GDM1 (cell line): ENCODE measurements around the gene MYH9.
"Not testable (repeated sequence)": the region's sequence is repeated elsewhere in the genome, so short reads cannot be mapped to it uniquely, and the experiment has no call there.

ENCODE experiments used
- DNase-seq: peaks from one replicate; lab custom pipeline; 2025; lab: John Stamatoyannopoulos, UW

Gene MYH9

DNA sequence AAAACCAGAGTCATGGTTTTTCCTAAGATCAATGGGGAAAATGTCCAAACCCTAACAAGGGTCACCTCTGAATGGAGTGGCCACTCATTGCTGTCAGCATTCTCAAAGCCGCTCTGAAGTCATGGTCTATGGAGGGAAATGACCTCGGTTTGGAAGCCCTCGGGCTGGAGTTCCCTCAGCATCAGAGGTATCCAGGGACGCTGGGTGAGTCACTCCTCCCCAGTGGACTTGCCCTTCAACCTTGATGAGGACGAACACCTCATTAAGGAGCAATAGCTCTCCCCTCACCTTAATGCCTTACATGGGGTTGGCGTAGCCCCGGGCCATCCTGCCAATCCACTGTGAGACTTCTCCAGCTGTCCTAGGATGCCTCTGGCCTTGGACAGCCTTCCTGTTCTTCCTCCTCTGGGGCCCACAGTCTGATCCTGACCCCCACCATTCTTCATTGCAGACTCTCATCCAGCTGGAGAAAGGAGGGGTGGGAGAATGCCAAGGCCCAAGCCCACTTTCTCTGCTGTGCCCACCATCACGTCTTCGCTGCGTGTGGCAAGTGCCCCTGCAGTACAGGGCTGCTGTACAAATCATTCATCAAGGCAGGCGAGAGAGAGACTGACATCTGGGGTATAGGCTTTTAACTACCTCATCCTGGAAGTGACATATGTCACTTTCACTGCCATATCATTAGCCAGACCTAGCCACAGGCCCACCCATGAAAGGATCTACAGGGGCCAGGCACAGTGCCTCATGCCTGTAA lies 25.4 kb upstream of the MYH9 start:
- no peak for DNase-seq

DNA sequence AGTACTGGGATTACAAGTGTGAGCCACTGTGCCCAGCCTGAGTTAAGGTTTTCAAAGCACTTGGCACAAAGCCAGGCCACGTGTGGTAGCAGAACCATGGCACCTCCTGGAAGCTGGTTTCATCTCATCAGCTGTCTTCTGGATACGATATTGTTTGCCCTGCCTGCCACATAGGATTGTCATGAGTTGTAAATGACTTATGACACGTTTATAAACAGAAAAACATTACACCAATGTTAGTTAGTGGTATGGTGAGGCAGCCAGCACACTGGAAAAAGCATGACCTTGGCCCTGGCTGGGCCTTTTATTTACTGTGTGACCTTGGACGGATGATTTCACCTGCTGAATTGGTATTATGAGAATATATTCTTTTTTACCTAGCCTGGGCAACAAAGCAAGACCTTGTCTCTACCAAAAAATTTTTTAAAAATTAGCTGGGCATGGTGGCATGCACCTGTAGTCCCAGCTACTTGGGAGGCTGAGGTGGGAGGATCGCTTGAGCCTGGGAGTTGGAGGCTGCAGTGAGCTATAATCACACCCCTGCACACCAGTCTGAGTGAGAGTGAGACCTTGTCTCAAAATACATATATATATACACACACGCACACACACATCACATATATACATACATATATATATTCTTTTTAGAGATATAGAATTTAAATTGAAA lies 24.0 kb upstream of the MYH9 start:
- no peak for DNase-seq

DNA sequence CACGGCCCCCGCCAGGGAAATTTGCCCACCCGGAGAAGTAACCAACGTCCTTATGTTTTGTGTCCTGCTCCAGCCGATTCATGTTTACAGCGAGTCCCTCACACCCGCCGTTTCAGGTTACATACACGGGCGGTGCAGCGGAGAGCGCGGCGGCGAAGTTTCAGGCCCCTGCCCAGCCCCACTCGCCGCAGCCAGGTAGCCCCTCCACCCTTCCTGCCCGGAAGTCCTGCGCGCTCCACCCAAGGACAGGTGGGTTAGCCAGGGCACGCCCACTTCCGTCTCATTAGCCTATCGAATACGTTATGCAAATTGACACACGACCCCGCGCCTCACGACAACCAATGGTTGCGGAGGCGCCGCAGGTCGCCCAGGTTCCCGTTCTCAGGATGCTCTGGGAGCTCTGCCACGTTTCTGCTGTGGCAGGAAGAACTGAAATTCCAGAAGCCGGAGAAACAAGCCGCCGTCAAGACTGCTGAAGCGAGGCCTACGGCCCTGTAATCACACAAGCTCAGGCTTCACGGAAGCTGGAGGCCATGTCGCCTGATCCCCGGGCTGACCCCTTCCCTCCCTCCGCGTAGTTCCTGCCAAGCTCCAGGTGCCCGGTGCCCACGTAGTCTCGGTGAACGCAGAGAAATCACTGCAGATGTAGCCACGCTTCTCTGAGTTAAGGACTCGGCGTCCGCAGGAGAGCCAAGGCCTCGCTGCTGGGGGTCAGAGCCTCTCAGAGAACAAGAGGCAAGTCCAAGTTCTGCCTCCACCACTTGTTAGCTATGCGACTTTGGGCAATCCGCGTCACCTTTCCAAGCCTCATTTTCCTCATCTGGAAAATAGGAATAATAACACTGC lies 22.4 kb upstream of the MYH9 start:
- DNase-seq: no peak

DNA sequence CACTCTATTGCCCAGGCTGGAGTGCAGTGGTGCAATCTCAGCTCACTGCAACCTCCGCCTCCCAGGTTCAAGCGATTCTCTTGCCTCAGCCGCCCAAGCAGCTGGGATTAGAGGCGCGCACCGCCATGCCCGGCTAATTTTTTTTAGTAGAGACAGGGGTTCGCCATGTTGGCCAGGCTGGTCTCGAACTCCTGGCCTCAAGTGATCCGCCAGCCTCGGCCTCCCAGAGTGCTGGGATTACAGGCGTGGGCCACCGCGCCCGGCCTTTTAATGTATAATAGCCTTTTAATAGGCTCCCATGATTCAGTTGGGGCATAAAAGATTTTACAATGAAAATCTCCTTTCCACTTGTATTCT lies 21.8 kb upstream of the MYH9 start:
- DNase-seq: not testable (repeated sequence)

DNA sequence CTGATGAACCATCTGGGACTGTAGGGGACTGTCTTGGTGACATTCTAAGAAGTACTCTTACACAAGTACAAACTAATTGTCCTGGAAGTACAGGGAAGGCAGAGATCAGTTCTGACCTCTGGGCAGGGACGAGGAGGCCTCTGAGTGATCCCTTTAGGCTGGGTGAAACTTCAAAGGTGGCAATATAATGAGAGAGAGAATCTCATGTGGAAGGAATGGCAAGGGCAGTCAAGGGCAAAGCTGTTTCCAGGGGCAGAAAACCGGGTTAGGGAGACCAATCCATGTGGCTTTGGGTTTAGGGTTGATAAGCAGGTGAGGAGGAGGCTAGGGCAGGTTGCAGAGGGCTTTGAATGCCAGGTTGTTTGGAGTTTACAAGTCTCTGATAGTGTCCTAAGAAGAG lies 21.3 kb upstream of the MYH9 start:
- no peak for DNase-seq

DNA sequence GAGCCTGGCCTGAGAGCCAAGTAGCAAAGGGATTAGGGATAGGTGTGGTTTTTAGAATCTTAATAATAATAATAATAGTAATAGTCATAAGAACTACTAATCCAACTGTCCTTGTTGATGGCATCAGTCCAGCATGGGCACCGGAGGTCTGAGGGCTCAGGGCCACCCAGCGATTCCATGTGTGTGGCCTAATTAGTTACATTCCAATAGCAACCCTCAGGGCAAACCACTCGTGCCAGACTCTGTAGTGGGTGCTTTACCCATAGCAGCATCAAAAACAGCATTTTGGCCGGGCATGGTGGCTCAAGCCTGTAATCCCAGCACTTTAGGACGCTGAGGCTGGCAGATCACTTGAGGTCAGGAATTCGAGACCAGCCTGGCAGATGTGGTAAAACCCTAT lies 19.0 kb upstream of the MYH9 start:
- DNase-seq: no peak

DNA sequence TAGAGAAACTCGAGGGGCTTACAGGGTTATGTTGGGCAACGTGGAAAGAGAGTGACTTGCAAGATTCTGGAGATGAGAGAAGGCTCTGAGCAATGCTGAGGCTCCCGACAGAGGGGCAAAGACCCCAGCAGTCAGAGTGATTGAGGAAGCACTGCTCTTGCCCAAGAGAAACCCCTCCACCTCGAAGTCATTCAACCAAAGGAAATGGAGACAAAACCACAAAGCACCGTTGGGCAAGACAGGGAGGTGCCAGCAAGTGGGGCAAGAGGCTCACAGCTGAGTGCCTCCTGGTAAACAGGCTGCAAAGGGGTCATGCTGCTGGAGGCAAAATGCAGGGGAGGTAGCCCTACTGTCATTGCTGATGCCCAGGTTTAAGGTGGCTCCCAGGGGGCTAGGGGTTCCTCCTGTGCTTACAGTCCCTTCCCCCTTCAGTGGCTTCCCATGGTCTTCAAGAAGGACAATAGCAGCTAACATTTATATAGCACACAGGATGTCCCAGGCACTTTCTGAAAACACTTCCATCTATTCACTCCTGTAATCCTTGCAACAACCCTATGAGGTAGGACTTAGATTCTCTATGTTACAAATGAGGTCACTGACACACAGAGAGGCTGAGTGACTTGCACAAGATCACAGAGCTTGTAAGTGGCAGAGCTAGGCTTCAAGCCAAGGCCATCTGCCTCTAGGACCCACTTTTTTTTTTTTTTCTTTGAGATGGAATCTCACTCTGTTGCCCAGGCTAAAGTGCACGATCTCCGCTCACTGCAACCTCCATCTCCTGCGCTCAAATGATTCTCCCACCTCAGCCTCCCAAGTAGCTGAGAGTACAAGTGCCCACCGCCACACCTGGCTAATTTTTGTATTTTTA lies 18.1 kb upstream of the MYH9 start:
- DNase-seq: peak; percentile 85

DNA sequence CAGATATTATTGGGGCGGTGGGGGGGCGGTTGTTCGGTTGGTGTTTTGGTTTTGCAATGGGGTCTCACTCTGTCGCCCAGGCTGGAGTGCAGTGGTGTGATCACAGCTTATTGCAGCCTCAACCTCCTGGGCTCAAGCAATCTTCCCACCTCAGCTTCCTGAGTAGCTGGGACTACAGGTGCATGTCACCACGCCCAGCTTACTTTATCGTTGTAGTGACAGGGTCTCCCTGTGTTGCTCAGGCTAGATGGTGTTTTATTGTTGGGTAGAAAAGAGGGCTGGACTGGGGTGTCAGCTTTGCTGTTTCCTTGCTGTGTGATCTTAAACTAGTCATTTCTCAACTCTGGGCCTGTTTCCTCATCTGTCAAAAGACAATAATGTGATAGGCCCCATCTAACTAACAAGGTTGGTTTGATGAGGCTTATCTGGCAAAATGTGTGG lies 17.5 kb upstream of the MYH9 start:
- DNase-seq: no peak

DNA sequence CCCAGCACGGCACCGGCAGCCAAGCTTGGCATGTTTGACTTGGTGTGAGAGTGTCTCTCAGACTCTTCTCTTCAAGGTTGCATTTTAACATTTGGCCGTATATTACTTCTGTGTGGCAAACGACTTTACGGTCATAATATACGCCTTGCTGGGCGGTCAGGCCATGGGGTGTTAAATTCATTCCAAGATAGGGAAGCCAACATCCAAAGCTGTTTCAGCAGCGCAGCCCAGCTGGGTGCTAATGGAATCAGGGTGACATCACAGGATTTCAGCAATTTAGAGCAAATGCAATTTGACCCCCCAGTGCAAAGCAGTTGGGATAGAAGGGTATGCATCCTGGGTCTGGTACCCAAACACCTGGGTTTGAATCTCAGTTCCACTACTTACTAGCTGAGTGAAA lies 16.7 kb upstream of the MYH9 start:
- no peak for DNase-seq

DNA sequence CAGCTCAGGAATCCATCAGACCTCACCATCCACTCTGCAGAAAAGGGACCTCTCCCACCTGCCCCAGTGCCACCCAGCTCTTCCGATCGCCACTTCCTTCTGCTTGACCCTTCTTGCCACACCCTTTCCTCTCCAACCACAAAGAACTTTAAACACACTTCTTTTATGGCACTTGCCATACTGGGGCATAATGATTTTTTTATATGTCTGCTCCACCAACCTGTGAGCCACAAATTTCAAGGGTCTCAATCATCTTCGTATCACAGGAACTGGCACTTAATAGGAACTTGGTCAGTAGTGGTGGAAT lies 11.7 kb upstream of the MYH9 start:
- no peak for DNase-seq

DNA sequence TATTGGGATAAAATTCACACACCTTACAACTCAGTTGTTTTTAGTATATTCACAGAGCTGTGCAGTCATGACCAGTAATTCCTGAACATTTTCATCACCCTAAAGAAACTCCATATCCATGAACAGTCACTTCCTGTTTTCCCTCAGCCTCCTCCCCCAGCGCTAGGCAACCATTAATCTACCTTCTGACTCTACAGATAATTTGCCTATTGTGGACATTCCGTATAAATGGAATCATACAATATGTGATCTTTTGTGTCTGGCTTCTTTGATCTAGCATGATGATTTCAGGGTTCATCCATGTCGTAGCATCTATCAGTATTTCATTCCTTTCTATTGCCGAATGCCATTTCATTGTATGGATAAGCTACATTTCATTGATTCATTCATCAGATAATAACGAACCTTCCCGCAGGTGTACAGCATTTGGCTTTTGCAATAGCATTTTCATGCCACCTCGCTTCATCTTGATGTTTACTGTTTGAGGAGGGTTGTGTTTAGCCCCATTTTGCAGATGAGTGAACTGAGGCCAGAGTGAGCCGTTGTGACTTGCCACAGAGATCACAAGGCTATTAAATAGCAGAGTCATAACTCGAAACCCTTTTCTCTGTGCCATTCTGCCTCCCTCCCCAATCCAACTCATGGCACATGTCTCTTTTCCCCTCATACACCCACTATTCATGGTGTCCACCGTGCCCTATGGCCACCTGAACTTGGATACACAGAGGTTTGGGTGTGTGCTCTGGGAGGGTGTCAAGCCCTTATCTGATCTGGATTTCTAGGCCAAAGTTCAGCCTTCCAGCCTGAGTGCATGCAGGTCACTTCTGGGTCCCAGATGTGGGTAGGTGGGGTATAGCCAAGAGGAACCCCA lies 11.1 kb upstream of the MYH9 start:
- no peak for DNase-seq

DNA sequence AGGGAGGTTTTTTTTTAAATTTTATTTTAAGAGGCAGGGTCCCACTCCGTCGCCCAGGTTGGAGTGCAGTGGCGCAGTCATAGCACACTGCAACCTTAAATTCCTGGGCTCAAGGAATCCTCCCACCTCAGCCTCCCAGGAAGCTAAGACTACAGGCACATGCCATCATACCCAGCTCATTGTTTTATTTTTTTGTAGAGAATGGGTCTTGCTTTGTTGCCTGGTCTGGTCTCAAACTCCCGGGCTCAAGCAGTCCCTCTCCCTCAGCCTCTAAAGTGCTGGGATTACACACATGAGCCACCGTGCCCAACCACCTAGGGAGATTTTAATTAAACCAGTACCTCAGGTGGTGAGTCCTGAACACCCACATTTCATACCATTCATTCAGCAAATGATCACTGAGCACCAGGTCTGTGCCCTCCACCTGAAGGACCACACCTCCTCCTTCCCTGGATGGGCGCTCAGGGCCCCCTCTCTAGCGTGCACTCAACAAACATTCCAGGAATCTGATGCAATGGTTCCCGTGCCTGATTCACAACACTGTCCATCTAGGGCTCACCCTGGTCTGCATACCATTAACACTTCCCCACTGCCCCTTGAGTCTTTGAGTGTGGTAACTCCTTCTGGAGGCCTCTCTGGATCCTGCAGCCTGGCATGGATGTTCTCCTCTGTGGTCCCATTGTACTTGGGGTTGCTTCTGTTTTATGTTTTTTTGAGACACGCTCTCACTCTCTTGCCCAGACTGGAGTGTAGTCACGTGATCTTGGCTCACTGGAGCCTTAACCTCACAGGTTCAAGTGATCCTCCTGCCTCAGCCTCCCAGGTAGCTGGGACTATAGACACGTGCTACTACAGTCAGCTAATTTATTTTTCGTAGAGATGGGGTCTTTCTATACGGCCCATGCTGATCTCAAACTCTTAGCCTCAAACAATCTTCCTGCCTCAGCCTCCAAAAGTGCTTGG lies 9.6 kb upstream of the MYH9 start:
- no peak for DNase-seq

DNA sequence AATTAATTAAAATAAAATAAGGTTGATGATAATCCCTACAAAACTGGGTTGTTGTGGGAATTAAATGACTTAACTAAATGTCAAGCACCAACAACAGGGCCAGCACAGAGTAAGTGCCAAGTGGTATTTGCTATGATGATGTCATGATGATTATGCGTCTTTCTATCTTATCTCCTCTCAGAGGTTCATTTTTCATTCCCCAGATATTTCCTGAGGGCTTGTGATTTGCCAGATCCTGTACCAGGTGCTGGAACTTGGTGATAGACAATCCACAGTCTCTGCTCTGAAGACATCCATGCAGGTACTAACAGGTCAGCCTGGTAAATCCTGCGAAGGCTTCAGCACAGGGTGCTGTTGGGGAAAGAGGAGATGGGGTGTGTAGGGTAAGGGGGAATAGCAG lies 8.1 kb upstream of the MYH9 start:
- no peak for DNase-seq

DNA sequence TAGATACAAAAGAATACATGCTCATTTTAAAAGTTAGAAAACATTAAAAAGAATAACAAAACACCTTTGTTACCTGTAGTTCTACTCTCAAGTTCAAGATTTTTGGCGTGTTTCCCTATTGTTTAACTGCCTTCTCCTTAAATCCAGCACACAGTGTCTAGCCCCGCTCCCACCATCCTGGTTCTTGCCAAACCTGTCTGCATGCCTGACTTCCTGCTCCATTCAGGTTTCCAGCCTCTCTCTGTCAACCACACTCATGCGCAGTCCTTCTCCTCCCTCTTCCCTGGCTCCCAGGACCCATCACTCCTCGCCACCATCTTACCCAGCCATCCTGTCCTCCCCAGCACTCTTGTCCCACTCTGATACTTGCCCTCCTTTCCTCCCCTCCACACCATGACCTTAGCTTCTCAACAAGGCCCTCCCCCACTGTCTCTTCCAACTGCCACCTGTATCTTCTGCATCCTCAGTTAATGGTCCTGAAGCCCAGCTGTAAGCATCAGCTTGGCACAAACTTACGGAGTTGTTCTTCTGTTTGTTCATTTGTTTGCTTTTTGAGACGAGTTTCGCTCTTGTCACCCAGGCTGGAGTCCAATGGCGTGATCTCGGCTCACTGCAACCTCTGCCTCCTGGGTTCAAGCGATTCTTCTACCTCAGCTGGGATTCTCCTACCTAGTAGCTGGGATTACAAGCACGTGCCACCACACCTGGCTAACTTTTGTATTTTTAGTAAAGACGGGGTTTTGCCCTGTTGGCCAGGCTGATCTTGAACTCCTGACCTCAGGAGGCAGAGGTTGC lies 7.5 kb upstream of the MYH9 start:
- no peak for DNase-seq

DNA sequence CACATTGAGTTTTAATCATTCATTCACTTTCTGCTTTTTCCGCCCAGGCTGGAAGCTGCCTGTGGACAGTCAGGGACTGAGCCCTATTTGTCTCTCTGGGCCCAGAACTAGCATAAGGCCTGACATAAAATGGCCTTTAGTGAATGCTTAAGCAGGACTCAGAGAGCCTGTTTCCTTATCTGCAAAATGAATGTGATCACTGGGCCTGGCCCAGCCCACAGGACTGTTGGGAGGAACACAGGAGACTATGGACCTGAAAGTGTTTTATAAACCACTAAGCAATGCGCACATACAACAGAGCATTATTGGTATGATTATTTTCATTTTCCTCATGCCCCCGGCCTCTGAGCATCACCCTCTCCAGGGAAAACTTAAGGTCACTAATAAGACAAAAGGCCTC lies 3.9 kb upstream of the MYH9 start:
- no peak for DNase-seq

DNA sequence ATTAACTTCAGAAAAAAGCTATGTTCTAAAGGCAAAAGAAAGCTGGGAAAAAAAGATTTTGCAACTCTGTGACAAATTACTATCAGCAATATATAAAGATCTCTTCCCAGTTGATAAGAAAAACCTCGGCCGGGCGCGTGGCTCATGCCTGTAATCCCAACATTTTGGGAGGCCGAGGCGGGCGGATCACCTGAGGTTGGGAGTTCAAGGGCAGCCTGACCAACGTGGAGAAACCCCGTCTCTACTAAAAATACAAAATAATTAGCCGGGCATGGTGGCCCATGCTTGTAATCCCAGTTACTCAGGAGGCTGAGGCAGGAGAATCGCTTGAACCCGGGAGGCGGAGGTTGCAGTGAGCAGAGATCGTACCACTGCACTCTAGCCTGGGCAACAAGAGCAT lies 1.4 kb upstream of the MYH9 start:
- not testable (repeated sequence) for DNase-seq

DNA sequence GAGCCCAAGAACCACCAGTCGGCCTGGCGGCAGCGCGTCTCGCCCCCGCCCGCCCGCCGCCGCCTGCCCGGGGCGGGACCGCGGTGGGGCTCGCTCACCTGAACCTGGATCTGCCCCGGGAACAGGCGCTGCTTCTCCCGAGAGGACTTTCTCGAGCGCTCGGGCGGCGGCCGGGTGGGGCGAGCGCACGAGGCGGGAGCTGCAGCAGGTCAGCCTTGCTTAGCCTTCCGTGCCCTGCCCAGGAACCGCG lies 133 bp downstream of the MYH9 start:
- no peak for DNase-seq

DNA sequence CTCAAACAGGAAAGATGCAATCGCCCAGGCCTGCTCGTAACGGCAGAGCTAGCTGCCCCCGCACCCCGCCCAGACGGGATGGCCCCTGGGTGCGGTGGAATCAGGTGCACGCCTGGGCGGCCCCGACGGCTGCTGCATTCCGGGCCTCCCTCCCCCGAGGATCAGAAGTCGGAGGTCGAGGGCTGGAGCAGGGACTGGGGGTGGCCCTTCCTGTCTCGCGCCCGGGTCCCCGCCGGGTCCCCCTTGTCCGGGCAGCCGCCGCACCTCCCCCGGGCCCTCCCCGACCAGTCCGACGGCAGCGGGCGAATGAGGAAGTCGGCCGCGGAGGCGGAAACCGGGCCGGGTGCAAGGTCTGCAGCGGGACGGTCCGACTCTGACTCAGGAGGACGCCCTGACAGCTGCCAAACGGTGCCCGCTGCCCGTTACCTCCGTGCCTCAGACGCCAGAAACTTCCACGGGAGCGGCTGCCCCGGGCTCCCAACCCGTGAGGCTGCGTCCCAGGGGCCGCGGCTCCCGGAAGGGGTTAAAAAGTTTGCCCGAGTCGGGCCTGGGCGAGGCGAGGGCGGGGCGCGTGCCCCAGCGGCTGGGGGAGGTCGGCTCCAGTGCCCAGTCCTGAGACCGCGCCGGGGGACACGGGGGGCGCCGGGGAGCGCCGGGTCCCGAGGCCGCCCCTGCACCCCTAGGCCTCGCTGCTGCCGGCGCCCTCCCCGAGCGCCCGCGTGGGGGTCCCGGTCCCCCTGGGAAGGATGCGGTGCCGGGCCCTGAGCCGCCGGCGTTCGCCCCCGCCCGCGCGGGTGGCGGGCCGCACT lies 663 bp downstream of the MYH9 start:
- peak; percentile 55 for DNase-seq
